ENCODE data around the gene ANKRD44. TPM values are rescaled to one million over a fixed set of nuclear protein-coding genes. Genes with fewer than 3 reads are reported as not detected.

The ANKRD44 gene
- total and polyA plus RNA-seq, 12 donors = 1.1 to 20.1 (median 6.9) TPM

DNA sequence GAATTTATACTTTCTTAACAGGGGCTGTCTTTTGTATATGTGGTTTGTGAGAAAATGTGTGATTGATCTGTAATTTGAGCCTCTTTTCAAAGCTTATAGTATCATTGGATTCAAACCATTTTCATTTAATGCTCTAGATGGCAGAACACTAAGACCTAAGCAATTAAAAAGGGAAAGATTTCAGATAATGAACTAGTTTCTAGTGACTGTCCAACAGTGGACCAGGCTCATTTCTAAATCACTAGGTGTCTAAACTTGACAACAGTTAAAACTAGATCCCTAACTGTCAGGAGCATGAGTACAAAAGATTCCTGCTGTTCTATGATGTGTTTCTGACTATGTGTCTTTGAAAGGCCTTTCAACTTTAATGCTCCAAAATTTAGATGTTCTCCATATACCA, 54.6 kb downstream of the ANKRD44 start:
- peak overlapping the region in 5 of 10 donors; percentile 14 to 85 (median 48) for H3K27ac ChIP-seq
- no peak for DNase-seq
- peak in 1 of 8 donors; percentile 7 for ATAC-seq

DNA sequence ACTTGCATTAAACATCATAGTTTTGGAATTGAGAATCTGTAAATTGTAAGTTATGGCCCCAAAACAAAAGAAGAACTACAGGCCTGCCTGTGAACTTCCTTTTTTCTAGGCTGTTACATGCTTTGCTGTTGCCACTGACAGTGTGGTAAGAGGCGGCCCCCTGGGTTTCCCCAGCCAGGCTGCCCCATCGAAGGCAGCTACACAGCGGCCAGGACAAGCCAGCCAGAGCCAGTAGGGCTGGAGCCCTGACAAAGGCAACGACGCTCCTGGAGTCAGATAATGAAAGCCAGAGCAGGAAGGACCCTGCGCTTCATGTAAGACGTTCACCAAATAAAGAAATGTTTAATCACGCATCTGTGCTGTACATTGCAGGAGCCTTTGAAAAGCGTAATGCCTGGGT, 55.0 kb downstream of the ANKRD44 start:
- Histone ChIP-seq H3K4me3 (peak overlapping the region in 6 of 10 donors; percentile 2 to 30 (median 9)), H3K4me1 (peaks cover 0 to 78% (median 6%) of the 10 kb centered on the region in 9 donors), H3K36me3 (no peaks in the 10 kb centered on the region), H3K27ac (peak overlapping the region in 8 of 10 donors; percentile 5 to 85 (median 24)), H3K9me3 (no peaks in the 10 kb centered on the region), H3K27me3 (no peaks in the 10 kb centered on the region)
- intact Hi-C loops (cut with DNase I) = no loop called here
- WGBS, 2 donors = 32 to 38% methylated on average over 9 of the region's 9 CpGs
- peak; percentile 72 to 96 (median 88) for ATAC-seq
- TF ChIP-seq, protein P1, sequence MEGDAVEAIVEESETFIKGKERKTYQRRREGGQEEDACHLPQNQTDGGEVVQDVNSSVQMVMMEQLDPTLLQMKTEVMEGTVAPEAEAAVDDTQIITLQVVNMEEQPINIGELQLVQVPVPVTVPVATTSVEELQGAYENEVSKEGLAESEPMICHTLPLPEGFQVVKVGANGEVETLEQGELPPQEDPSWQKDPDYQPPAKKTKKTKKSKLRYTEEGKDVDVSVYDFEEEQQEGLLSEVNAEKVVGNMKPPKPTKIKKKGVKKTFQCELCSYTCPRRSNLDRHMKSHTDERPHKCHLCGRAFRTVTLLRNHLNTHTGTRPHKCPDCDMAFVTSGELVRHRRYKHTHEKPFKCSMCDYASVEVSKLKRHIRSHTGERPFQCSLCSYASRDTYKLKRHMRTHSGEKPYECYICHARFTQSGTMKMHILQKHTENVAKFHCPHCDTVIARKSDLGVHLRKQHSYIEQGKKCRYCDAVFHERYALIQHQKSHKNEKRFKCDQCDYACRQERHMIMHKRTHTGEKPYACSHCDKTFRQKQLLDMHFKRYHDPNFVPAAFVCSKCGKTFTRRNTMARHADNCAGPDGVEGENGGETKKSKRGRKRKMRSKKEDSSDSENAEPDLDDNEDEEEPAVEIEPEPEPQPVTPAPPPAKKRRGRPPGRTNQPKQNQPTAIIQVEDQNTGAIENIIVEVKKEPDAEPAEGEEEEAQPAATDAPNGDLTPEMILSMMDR (IDR thresholded peaks at IDR 0.05) = no peak
- peak; percentile 48 to 65 for DNase-seq

More for the DNA sequence above, 54.6 kb downstream of the ANKRD44 start:
- Histone ChIP-seq H3K36me3 (no peaks in the 10 kb centered on the region), H3K27me3 (no peaks in the 10 kb centered on the region), H3K9me3 (no peaks in the 10 kb centered on the region), H3K4me1 (peaks cover 0 to 75% (median 6%) of the 10 kb centered on the region in 9 donors), H3K4me3 (peak overlapping the region in 1 of 10 donors; percentile 30)
- intact Hi-C loops (cut with DNase I) = no loop called here
- TF ChIP-seq, protein P1 (IDR thresholded peaks at IDR 0.05) = no peak

DNA sequence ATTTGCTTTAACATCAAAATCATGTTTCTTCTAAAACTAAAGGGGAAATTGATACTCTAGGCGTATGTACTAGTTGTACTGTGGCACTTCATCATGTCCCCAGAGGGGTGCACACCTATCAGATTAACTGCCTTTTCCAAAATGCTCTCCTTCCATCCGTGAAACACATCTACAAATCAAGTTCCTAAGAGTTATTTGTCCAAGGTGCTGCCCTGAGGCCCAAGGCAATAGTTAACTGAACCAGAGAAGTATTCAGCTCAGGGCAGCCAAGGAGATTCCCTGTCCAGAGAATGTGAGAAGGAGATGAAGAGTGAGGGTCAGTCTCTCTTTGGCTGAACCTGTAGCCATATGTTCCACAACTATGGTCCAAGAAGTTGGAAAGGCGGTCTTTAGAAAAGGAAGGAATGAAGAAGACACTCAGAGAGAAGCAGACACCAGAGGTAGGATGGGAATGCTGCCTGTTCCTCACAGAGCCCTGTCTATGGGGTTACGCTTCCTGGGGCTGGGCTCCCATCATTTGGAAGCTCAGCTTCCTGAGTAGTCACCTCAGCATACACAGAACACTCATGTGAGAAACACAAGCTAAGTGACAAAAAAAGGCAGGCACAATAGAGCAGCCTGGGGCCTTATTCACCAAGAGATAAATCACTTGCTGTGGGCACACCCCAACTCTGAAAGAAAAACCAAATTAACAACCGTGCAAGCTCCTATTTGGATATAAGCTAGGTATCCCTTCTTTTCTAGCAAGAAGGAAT, 55.6 kb downstream of the ANKRD44 start:
- Histone ChIP-seq H3K27me3 (no peaks in the 10 kb centered on the region), H3K36me3 (no peaks in the 10 kb centered on the region), H3K9me3 (no peaks in the 10 kb centered on the region), H3K4me3 (peak overlapping the region in 3 of 10 donors; percentile 2 to 30 (median 8)), H3K27ac (peak overlapping the region in 8 of 10 donors; percentile 5 to 85 (median 24)), H3K4me1 (peaks cover 0 to 83% (median 6%) of the 10 kb centered on the region in 9 donors)
- 81 to 89% methylated on average over 5 of the region's 5 CpGs for WGBS, 2 donors
- intact Hi-C loops (cut with DNase I) = no loop called here
- TF ChIP-seq, protein P1 (IDR thresholded peaks at IDR 0.05) = no peak
- ATAC-seq (peak in 5 of 8 donors; percentile 10 to 33 (median 27)), DNase-seq (no peak)

DNA sequence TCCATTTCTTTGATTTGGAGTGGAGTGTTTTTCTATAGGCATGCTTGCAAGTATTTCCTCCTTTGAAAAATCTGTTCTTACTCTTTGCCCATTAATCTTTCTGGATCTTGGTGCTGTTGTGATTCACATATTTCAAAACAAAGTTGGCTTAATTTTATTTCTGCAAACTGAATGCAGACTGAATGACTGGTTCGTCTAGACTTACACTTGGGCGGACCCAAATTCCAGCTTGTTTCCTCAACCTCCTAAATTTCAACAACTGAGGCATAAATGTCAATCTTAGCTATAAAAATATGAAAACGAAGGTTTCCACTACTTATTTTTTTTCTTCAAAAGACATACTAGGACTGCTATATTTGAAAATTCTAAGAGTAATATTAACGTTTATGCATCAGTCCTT, 59.0 kb downstream of the ANKRD44 start:
- Histone ChIP-seq H3K9me3 (no peaks in the 10 kb centered on the region), H3K4me3 (no peak overlapping the region), H3K27ac (no peak overlapping the region), H3K36me3 (no peaks in the 10 kb centered on the region), H3K27me3 (no peaks in the 10 kb centered on the region), H3K4me1 (peaks cover 0 to 76% (median 6%) of the 10 kb centered on the region in 9 donors)
- no peak for DNase-seq
- TF ChIP-seq, protein P1 (IDR thresholded peaks at IDR 0.05) = no peak
- ATAC-seq = no peak
- intact Hi-C loops (cut with DNase I) = no loop called here
- 75 to 84% methylated on average over 4 of the region's 4 CpGs for WGBS, 2 donors
